Spleen (tissue), 11 donors: Measurements from ENCODE around the gene ABCC5. TPM values are rescaled to one million over a fixed set of nuclear protein-coding genes. Genes with fewer than 3 reads are reported as not detected.

Experiments used
- DNase-seq: peaks from one replicate; pipeline ENCODE4 v3.0.0-alpha.2; 2020
- H3K27ac ChIP-seq, 8 donors: fragments of 200-600 bp; sonication (generic) in 7 of 8; 1 replicate in 4 of 8; 2 replicates in 4 of 8; pipeline versions ENCODE4 v1.5.0 to v1.8.0; 2016 to 2021; ENCODE audit warnings: inconsistent platforms in 4 of 8, mild to moderate bottlenecking in 4 of 8, moderate library complexity in 1 of 8
- H3K27me3 ChIP-seq, 7 donors: fragments of 200-600 bp; sonication (generic) in 6 of 7; replicated peaks in 1 of 7; 1 replicate in 4 of 7; 2 replicates in 3 of 7; pipeline versions ENCODE4 v1.5.0 to v1.8.0; 2016 to 2021; ENCODE audit warnings: inconsistent platforms in 3 of 7, mild to moderate bottlenecking in 1 of 7
- H3K36me3 ChIP-seq, 6 donors: fragments of 200-600 bp; sonication (generic) in 5 of 6; 1 replicate in 4 of 6; 2 replicates in 2 of 6; pipeline versions ENCODE4 v1.5.0 to v1.8.0; 2016 to 2021; ENCODE audit warnings: inconsistent platforms in 2 of 6
- H3K4me1 ChIP-seq, 6 donors: fragments of 200-600 bp; sonication (generic) in 5 of 6; 1 replicate in 3 of 6; 2 replicates in 3 of 6; pipeline versions ENCODE4 v1.5.0 to v1.8.0; 2016 to 2021; ENCODE audit warnings: inconsistent platforms in 3 of 6
- H3K4me3 ChIP-seq, 8 donors: fragments of 200-600 bp; sonication (generic) in 7 of 8; 1 replicate in 4 of 8; 2 replicates in 4 of 8; pipeline versions ENCODE4 v1.5.0 to v1.8.0; 2016 to 2021; ENCODE audit warnings: inconsistent platforms in 4 of 8, mild to moderate bottlenecking in 4 of 8, moderate library complexity in 2 of 8
- H3K9me3 ChIP-seq, 8 donors: fragments of 200-600 bp; sonication (generic) in 7 of 8; 1 replicate in 4 of 8; 2 replicates in 4 of 8; pipeline versions ENCODE4 v1.5.0 to v1.8.0; 2016 to 2021; ENCODE audit warnings: inconsistent platforms in 4 of 8
- POLR2A ChIP-seq, 3 donors: fragments of 450-650 bp; IDR thresholded peaks; one replicate each; pipeline ENCODE4 v1.5.1; 2017; ENCODE audit warnings: antibody characterized with exemption in 3 of 3, mild to moderate bottlenecking in 1 of 3
- POLR2AphosphoS5 ChIP-seq, 3 donors: sonication (generic); formaldehyde crosslinking; IDR thresholded peaks; one replicate each; pipeline ENCODE4 v1.5.1; 2017; ENCODE audit warnings: antibody characterized with exemption in 3 of 3
- WGBS, 5 donors: extraction: QIAGEN DNeasy Blood & Tissue Kit in 3 of 5; methylation state at CpG; one replicate each; pipeline versions ENCODE4 v1.1.5 to v1.1.7; 2013 to 2018; 5-methylcytosine and 5-hydroxymethylcytosine counted together
- intact Hi-C: fragments of 100-400 bp; cut with DNase I; formaldehyde crosslinking; loops from one replicate; pipeline ENCODE4 v1.15.0; 2023; ENCODE audit warnings: low total_unique reads
- polyA plus RNA-seq, 3 donors: library from polyadenylated mRNA; stranded (reverse); fragments of 200-250 nt; gene quantifications; one replicate each; pipeline ENCODE4 v1.2.1, GENCODE V29; 2013
- total RNA-seq, 7 donors: library from RNA; depleted of rRNA in 3 of 7; stranded (reverse); fragments of >200 nt in 3 of 7; fragmentation: NEBNext Ultra II Directional in 4 of 7; extraction: Animal tissue kit (Norgen Biotek cat#: 25700) in 4 of 7; gene quantifications; one replicate each; pipeline versions ENCODE4 v1.1.0 to v1.2.1, GENCODE V29; 2016 to 2021
- TF ChIP-seq, protein P1 (sequence below), 11 experiments: fragments of 200-600 bp in 7 of 11; fragments of 450-650 bp in 4 of 11; sonication (generic) in 4 of 11; IDR thresholded peaks in 8 of 11; conservative IDR thresholded peaks in 3 of 11; 1 replicate in 7 of 11; 2 replicates in 4 of 11; pipeline versions ENCODE4 v1.4.0 to v1.8.0; 2016 to 2021; ENCODE audit warnings: antibody characterized with exemption in 11 of 11, inconsistent platforms in 4 of 11, mild to moderate bottlenecking in 1 of 11
- donor health status: healthy with polysubstance abuse.
- donor health status: DM: no; HTN: no; CAD: no; lungs with moderate emphysema.
- donor health status: DM: no; HTN: no; CAD: no.
- donor health status: Bipolar disorder and iron deficiency.
- donor health status: healthy.
- donor health status: DM: no; HTN: no; CAD: no.
- donor health status: DM: yes; HTN: yes; CAD: no.

The ABCC5 gene
- total and polyA plus RNA-seq, 10 donors: 19.6 to 112 (median 59.9) TPM

DNA sequence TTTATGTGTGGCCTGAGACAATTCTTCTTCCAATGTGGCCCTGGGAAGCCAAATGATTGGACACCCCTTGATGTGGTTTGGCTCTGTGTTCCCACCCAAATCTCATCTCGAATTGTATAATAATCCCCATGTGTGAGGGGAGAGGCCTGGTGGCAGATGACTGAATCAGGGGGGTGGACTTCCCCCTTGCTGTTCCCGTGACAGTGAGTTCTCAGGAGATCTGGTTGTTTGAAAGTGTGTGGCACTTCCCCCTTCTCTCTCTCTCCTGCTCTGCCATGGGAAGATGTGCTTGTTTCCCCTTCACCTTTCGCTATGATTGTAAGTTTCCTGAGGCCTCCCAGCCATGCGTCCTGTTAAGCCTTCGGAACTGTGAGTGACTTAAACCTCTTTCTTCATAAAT lies 72.9 kb downstream of the ABCC5 start:
- TF ChIP-seq, protein P1, sequence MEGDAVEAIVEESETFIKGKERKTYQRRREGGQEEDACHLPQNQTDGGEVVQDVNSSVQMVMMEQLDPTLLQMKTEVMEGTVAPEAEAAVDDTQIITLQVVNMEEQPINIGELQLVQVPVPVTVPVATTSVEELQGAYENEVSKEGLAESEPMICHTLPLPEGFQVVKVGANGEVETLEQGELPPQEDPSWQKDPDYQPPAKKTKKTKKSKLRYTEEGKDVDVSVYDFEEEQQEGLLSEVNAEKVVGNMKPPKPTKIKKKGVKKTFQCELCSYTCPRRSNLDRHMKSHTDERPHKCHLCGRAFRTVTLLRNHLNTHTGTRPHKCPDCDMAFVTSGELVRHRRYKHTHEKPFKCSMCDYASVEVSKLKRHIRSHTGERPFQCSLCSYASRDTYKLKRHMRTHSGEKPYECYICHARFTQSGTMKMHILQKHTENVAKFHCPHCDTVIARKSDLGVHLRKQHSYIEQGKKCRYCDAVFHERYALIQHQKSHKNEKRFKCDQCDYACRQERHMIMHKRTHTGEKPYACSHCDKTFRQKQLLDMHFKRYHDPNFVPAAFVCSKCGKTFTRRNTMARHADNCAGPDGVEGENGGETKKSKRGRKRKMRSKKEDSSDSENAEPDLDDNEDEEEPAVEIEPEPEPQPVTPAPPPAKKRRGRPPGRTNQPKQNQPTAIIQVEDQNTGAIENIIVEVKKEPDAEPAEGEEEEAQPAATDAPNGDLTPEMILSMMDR (IDR thresholded peaks at IDR 0.05 in 8 of 11, conservative IDR thresholded peaks at IDR 0.05 in 3 of 11): no peak
- no peak for TF ChIP-seq POLR2AphosphoS5 (IDR thresholded peaks at IDR 0.05)
- TF ChIP-seq POLR2A (IDR thresholded peaks at IDR 0.05): no peak
- Histone ChIP-seq H3K4me1 (no peaks in the 10 kb centered on the region), H3K36me3 (peaks cover 0 to 100% (median 50%) of the 10 kb centered on the region in 6 donors), H3K27me3 (no peaks in the 10 kb centered on the region), H3K27ac (no peak overlapping the region), H3K4me3 (no peak overlapping the region), H3K9me3 (no peaks in the 10 kb centered on the region)
- no peak for DNase-seq
- 54 to 72% (median 69%) methylated on average over 5 of the region's 5 CpGs for WGBS, 5 donors
- intact Hi-C loops: no loop called here

GRCh38 chr3:183943739-183944138 lies 73.9 kb downstream of the ABCC5 start:
- WGBS, 5 donors: 97 to 99% (median 99%) methylated on average over 6 of the region's 6 CpGs
- H3K27me3 ChIP-seq: no peaks in the 10 kb centered on the region
- H3K4me1 ChIP-seq: no peaks in the 10 kb centered on the region
- no peaks in the 10 kb centered on the region for H3K9me3 ChIP-seq
- no peak for DNase-seq
- TF ChIP-seq, protein P1 (IDR thresholded peaks at IDR 0.05 in 8 of 11, conservative IDR thresholded peaks at IDR 0.05 in 3 of 11): no peak
- TF ChIP-seq POLR2AphosphoS5 (IDR thresholded peaks at IDR 0.05) (no peak), POLR2A (IDR thresholded peaks at IDR 0.05) (no peak)
- H3K4me3 ChIP-seq: no peak overlapping the region
- H3K27ac ChIP-seq: no peak overlapping the region
- peaks cover 0 to 100% (median 48%) of the 10 kb centered on the region in 6 donors for H3K36me3 ChIP-seq
- intact Hi-C loops: no loop called here

DNA sequence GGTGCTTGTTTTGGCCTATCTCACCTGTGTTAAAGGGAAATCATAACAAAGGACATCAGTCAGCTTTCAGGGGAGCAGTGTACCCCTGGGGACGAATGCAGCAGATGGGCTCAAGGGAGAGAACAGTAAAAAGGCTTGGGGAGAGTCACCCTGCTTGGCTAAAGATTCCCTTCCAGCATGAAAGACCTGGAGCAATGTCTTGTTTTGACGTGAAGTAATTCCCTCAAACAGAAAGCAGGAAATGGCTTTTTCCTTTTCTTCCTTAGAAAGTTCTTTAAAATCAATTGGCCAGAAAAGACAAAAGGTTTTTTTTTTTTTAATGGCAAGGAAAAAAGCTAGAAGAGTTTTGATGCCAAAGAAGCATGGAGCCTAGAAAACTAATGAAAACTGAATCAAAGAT lies 76.5 kb downstream of the ABCC5 start:
- H3K4me3 ChIP-seq: no peak overlapping the region
- TF ChIP-seq POLR2A (IDR thresholded peaks at IDR 0.05) (no peak), POLR2AphosphoS5 (IDR thresholded peaks at IDR 0.05) (no peak)
- TF ChIP-seq, protein P1 (IDR thresholded peaks at IDR 0.05 in 8 of 11, conservative IDR thresholded peaks at IDR 0.05 in 3 of 11): no peak
- no peak overlapping the region for H3K27ac ChIP-seq
- WGBS, 5 donors: 60 to 80% (median 65%) methylated on average over 2 of the region's 2 CpGs
- no peak for DNase-seq
- no peaks in the 10 kb centered on the region for H3K4me1 ChIP-seq
- H3K27me3 ChIP-seq: no peaks in the 10 kb centered on the region
- H3K36me3 ChIP-seq: peaks cover 5 to 100% (median 51%) of the 10 kb centered on the region in 6 donors
- intact Hi-C loops: no loop called here
- no peaks in the 10 kb centered on the region for H3K9me3 ChIP-seq

DNA sequence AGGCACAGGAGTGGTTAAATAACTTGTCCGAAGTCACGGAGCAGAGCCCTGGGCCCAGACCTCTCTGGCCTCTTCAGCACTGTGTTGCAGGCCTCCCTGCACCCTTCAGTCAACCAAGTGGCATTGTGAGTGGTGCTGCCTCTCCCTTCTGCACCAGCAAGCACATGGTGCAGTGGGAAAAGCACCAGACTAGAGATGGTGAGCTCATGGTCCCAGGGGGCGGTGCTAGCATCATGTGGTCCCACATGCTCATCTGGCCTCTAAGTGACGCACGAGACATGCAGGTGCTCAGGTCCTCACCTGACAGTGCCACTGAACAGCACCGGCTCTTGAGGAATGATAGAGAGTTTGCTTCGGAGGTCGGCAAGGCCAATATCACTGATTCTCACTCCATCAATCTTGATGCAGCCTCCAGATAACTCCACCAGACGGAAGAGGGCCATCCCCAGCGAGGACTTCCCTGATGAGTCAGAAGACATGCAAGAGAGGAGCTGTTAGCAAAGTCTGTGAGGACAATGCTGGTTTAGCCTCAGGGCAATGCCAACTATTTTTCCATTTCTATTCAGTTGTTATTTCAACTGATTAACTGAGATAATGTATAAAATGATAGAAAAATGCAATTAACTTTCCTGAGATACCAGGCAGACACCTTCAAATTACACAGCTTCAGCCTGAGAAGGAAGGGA lies 79.9 kb downstream of the ABCC5 start:
- 89 to 96% (median 93%) methylated on average over 9 to 10 of the region's 10 CpGs for WGBS, 5 donors
- H3K27ac ChIP-seq: no peak overlapping the region
- TF ChIP-seq POLR2AphosphoS5 (IDR thresholded peaks at IDR 0.05): no peak
- TF ChIP-seq POLR2A (IDR thresholded peaks at IDR 0.05): no peak
- TF ChIP-seq, protein P1 (IDR thresholded peaks at IDR 0.05 in 8 of 11, conservative IDR thresholded peaks at IDR 0.05 in 3 of 11): no peak
- H3K4me1 ChIP-seq: no peaks in the 10 kb centered on the region
- no peaks in the 10 kb centered on the region for H3K9me3 ChIP-seq
- H3K27me3 ChIP-seq: no peaks in the 10 kb centered on the region
- H3K36me3 ChIP-seq: peaks cover 5 to 100% (median 37%) of the 10 kb centered on the region in 6 donors
- no peak for DNase-seq
- no peak overlapping the region for H3K4me3 ChIP-seq
- intact Hi-C loops: no loop called here
